ENCODE measurements around the gene SPECC1L.

Gene SPECC1L

GRCh38 chr22:24459911-24460310 lies 189.3 kb downstream of the SPECC1L start:
- TF ChIP-seq FOXP2 (optimal IDR thresholded peaks at IDR 0.05; ENCODE audit: borderline replicate concordance, extremely low read depth, extremely low read length, insufficient read depth) (no peak), POLR2AphosphoS5 (IDR thresholded peaks at IDR 0.05; ENCODE audit: low read depth, low read length) (no peak), SIN3A (IDR thresholded peaks at IDR 0.05; ENCODE audit: borderline replicate concordance, insufficient read depth, low read length) (no peak), TAF1 (IDR thresholded peaks at IDR 0.05; ENCODE audit: borderline replicate concordance, insufficient read depth, low read length) (no peak), REST (IDR thresholded peaks at IDR 0.05; ENCODE audit: insufficient read depth in 1 of 2, low read depth in 2 of 2, low read length in 2 of 2) (no peak)

- TF ChIP-seq TAF1 (IDR thresholded peaks at IDR 0.05; ENCODE audit: borderline replicate concordance, insufficient read depth, low read length) (no peak), FOXP2 (optimal IDR thresholded peaks at IDR 0.05; ENCODE audit: borderline replicate concordance, extremely low read depth, extremely low read length, insufficient read depth) (no peak), REST (IDR thresholded peaks at IDR 0.05; ENCODE audit: insufficient read depth in 1 of 2, low read depth in 2 of 2, low read length in 2 of 2) (no peak)
These were observed 189.9 kb downstream of the SPECC1L start for GRCh38 chr22:24460418-24461089.

- TF ChIP-seq POLR2AphosphoS5 (IDR thresholded peaks at IDR 0.05; ENCODE audit: low read depth, low read length), result no peak
- TF ChIP-seq SIN3A (IDR thresholded peaks at IDR 0.05; ENCODE audit: borderline replicate concordance, insufficient read depth, low read length), result no peak
- no peak for TF ChIP-seq TAF1 (IDR thresholded peaks at IDR 0.05; ENCODE audit: borderline replicate concordance, insufficient read depth, low read length)
- no peak for TF ChIP-seq REST (IDR thresholded peaks at IDR 0.05; ENCODE audit: insufficient read depth in 1 of 2, low read depth in 2 of 2, low read length in 2 of 2)
- no peak for TF ChIP-seq FOXP2 (optimal IDR thresholded peaks at IDR 0.05; ENCODE audit: borderline replicate concordance, extremely low read depth, extremely low read length, insufficient read depth)
These were observed 192.6 kb downstream of the SPECC1L start for GRCh38 chr22:24463071-24463760.

- TF ChIP-seq SIN3A (IDR thresholded peaks at IDR 0.05; ENCODE audit: borderline replicate concordance, insufficient read depth, low read length) (no peak), FOXP2 (optimal IDR thresholded peaks at IDR 0.05; ENCODE audit: borderline replicate concordance, extremely low read depth, extremely low read length, insufficient read depth) (no peak), POLR2AphosphoS5 (IDR thresholded peaks at IDR 0.05; ENCODE audit: low read depth, low read length) (no peak), TAF1 (IDR thresholded peaks at IDR 0.05; ENCODE audit: borderline replicate concordance, insufficient read depth, low read length) (no peak), REST (IDR thresholded peaks at IDR 0.05; ENCODE audit: insufficient read depth in 1 of 2, low read depth in 2 of 2, low read length in 2 of 2) (no peak)
These were observed 194.9 kb downstream of the SPECC1L start for GRCh38 chr22:24465566-24465965.
